GM12801 (cell line): ENCODE data around the gene SLC23A2.

ENCODE experiments used
- CTCF ChIP-seq: IDR thresholded peaks from one replicate; pipeline ENCODE4 v1.5.1; 2011; ENCODE audit warnings: control low read depth; ENCODE audit not compliant: insufficient read length; ENCODE audit errors: extremely low read depth

Gene SLC23A2

GRCh38 chr20:4846821-4847220 lies 154.5 kb downstream of the SLC23A2 start:
- TF ChIP-seq CTCF = no peak

GRCh38 chr20:4844751-4845465 lies 156.4 kb downstream of the SLC23A2 start:
- no peak for TF ChIP-seq CTCF

- no peak for TF ChIP-seq CTCF
Observed at GRCh38 chr20:4844325-4844724, 157.0 kb downstream of the SLC23A2 start.

GRCh38 chr20:4840801-4841200 lies 160.5 kb downstream of the SLC23A2 start:
- no peak for TF ChIP-seq CTCF

- TF ChIP-seq CTCF = no peak
Observed at GRCh38 chr20:4838526-4838925, 162.8 kb downstream of the SLC23A2 start.

GRCh38 chr20:4837760-4838159 lies 163.6 kb downstream of the SLC23A2 start:
- TF ChIP-seq CTCF = no peak

GRCh38 chr20:4836935-4837334 lies 164.4 kb downstream of the SLC23A2 start:
- no peak for TF ChIP-seq CTCF
